Suprapubic skin (tissue), 3 donors: ENCODE data around the gene CASK.

Experiments used
- EP300 ChIP-seq: sonication (generic); formaldehyde crosslinking; IDR thresholded peaks from one replicate; pipeline ENCODE4 v1.6.1; 2017; ENCODE audit warnings: antibody characterized with exemption
- POLR2A ChIP-seq, 2 donors: fragments of 450-650 bp; IDR thresholded peaks; one replicate each; pipeline ENCODE4 v1.6.1; 2017; ENCODE audit warnings: antibody characterized with exemption in 2 of 2, mild to moderate bottlenecking in 2 of 2, moderate library complexity in 2 of 2
- TF ChIP-seq, protein P1 (sequence below), 2 donors: fragments of 200-600 bp in 1 of 2; fragments of 450-650 bp in 1 of 2; sonication (generic) in 1 of 2; IDR thresholded peaks; one replicate each; pipeline ENCODE4 v1.5.1; 2016 to 2019; ENCODE audit warnings: antibody characterized with exemption in 2 of 2, mild to moderate bottlenecking in 1 of 2, moderate library complexity in 1 of 2

DNA sequence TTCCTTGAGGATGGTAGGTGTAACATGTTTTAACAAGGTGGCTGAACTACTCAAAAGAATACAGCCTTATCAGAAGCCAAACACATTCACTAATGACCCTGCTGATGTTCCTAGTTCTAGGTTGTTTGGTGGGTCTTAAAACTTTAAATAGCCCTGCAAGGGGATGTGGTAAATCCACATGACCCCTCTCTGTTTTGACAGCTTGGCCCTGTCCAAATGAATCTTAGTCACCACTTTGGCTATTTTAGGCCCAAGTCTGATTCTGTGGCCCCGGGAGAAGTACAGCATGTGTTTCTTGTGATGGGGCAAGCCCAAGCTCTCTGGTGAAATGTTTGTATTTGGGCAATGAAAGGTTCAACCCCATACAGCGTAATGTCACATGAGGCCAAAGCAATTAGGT lies 289.1 kb downstream of the CASK start:
- TF ChIP-seq, protein P1, sequence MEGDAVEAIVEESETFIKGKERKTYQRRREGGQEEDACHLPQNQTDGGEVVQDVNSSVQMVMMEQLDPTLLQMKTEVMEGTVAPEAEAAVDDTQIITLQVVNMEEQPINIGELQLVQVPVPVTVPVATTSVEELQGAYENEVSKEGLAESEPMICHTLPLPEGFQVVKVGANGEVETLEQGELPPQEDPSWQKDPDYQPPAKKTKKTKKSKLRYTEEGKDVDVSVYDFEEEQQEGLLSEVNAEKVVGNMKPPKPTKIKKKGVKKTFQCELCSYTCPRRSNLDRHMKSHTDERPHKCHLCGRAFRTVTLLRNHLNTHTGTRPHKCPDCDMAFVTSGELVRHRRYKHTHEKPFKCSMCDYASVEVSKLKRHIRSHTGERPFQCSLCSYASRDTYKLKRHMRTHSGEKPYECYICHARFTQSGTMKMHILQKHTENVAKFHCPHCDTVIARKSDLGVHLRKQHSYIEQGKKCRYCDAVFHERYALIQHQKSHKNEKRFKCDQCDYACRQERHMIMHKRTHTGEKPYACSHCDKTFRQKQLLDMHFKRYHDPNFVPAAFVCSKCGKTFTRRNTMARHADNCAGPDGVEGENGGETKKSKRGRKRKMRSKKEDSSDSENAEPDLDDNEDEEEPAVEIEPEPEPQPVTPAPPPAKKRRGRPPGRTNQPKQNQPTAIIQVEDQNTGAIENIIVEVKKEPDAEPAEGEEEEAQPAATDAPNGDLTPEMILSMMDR (IDR thresholded peaks at IDR 0.05), result no peak
- TF ChIP-seq EP300 (no peak), POLR2A (IDR thresholded peaks at IDR 0.05) (no peak)
